ENCODE measurements around the gene GOLGA2. TPM values are rescaled to one million over a fixed set of nuclear protein-coding genes. Genes with fewer than 3 reads are reported as not detected.

GOLGA2 gene
- total RNA-seq, 1 experiment from 2014 or later: 60.5 TPM

DNA sequence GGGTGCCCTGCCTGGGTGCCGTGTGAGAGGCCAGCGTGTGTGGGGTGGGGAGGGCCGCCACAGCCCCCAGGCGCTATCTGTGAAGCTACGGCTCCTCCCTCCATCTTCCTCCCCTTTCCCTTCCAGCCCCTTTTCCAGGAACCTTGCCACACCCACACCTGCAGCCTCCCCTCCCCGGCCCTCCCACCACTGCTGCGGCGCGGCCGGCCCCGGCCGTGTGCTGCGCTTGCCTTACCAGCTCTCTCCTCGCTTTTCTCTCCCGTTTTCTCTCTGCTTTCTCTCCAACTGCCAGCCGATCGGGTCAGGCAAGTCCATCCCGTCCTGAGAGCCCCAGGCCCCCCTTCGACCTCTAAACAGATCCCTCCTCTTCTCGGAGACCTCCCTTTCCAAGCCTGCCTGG is 21.4 kb downstream of the GOLGA2 start:
- intact Hi-C loops (cut with micrococcal nuclease): loop anchor here (10.0 kb wide), 1 partner anchor 50 kb away; the partner anchor contains the start of gene DNM1
- no peak for DNase-seq
- Histone ChIP-seq H3K9me2 (replicated peaks; ENCODE audit: low read length) (no peaks in the 10 kb centered on the region), H3K9ac (ENCODE audit: low read length) (no peak overlapping the region), H3K36me3 (ENCODE audit: low read depth, low read length) (no peaks in the 10 kb centered on the region; the same call in 1 of the 2 replicates), H3K9me3 (ENCODE audit: low read length) (no peaks in the 10 kb centered on the region), H3K4me3 (ENCODE audit: low read length) (no peak overlapping the region), H3K27me3 (ENCODE audit: low read length) (no peaks in the 10 kb centered on the region), H4K20me1 (ENCODE audit: low read length) (no peaks in the 10 kb centered on the region), H3K27ac (ENCODE audit: low read length) (no peak overlapping the region), H3K4me1 (ENCODE audit: insufficient read depth, low read length) (no peaks in the 10 kb centered on the region), H3K79me2 (ENCODE audit: low read length) (no peaks in the 10 kb centered on the region), H2AFZ (ENCODE audit: low read length) (no peak overlapping the region), H3K4me2 (ENCODE audit: low read length) (no peak overlapping the region), H3F3A (ENCODE audit: low read length, unreplicated experiment) (no peaks in the 10 kb centered on the region)
- no TSS peak for BruUV-seq (replicated peaks)
- TF ChIP-seq EZH2 (IDR thresholded peaks at IDR 0.05; ENCODE audit: low read length, unreplicated experiment) (no peak), EZH2phosphoT487 (IDR thresholded peaks at IDR 0.05; ENCODE audit: borderline replicate concordance, low read length) (no peak)
- TF ChIP-seq, protein P1, sequence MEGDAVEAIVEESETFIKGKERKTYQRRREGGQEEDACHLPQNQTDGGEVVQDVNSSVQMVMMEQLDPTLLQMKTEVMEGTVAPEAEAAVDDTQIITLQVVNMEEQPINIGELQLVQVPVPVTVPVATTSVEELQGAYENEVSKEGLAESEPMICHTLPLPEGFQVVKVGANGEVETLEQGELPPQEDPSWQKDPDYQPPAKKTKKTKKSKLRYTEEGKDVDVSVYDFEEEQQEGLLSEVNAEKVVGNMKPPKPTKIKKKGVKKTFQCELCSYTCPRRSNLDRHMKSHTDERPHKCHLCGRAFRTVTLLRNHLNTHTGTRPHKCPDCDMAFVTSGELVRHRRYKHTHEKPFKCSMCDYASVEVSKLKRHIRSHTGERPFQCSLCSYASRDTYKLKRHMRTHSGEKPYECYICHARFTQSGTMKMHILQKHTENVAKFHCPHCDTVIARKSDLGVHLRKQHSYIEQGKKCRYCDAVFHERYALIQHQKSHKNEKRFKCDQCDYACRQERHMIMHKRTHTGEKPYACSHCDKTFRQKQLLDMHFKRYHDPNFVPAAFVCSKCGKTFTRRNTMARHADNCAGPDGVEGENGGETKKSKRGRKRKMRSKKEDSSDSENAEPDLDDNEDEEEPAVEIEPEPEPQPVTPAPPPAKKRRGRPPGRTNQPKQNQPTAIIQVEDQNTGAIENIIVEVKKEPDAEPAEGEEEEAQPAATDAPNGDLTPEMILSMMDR (conservative IDR thresholded peaks at IDR 0.05; ENCODE audit: low read depth, low read length): no peak
- no peak for ATAC-seq
- CTCF ChIA-PET: interaction anchor here (0.6 kb wide), 2 partner anchors 9 to 169 kb away, joined by 4 read pairs; no protein-coding TSS in a partner anchor
- POLR2A ChIA-PET (ENCODE audit: unreplicated experiment): no interaction called here

DNA sequence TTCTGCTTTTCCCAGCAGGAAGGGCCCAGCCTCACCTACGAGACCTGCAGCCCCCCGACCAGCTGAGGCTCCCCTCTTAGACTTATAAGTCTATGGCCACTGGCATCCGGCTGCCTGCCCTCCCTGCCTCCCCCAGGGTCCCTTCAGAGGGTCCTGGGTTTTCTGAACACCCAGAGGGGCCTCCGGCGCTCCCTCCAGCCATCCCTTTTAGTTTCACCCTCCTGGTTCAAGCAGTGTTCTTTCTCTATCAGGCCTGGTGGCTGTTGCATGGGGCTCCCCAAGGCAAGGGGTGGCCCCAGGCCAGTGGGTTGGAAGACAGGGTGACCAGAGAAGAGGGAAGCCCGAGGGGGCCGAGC is 21.8 kb downstream of the GOLGA2 start:
- BruUV-seq (replicated peaks): no TSS peak
- POLR2A ChIA-PET (ENCODE audit: unreplicated experiment): interaction anchor here (0.7 kb wide), 1 partner anchor 230 kb away, joined by 3 read pairs; no protein-coding TSS in a partner anchor
- no peaks in the 10 kb centered on the region; the same call in 1 of the 2 replicates for H3K36me3 ChIP-seq (ENCODE audit: low read depth, low read length)
- H3K9ac ChIP-seq (ENCODE audit: low read length): no peak overlapping the region
- H3K27ac ChIP-seq (ENCODE audit: low read length): no peak overlapping the region
- ATAC-seq (no peak), DNase-seq (no peak)
- H3K27me3 ChIP-seq (ENCODE audit: low read length): no peaks in the 10 kb centered on the region
- H3K4me1 ChIP-seq (ENCODE audit: insufficient read depth, low read length): no peaks in the 10 kb centered on the region
- H3K4me2 ChIP-seq (ENCODE audit: low read length): no peak overlapping the region
- no peaks in the 10 kb centered on the region for H3K79me2 ChIP-seq (ENCODE audit: low read length)
- H2AFZ ChIP-seq (ENCODE audit: low read length): no peak overlapping the region
- no peaks in the 10 kb centered on the region for H4K20me1 ChIP-seq (ENCODE audit: low read length)
- H3K4me3 ChIP-seq (ENCODE audit: low read length): no peak overlapping the region
- CTCF ChIA-PET: interaction anchor here (0.6 kb wide), 2 partner anchors 8 to 170 kb away, joined by 4 read pairs; no protein-coding TSS in a partner anchor
- no peaks in the 10 kb centered on the region for H3K9me2 ChIP-seq (replicated peaks; ENCODE audit: low read length)
- no peaks in the 10 kb centered on the region for H3K9me3 ChIP-seq (ENCODE audit: low read length)
- TF ChIP-seq EZH2phosphoT487 (IDR thresholded peaks at IDR 0.05; ENCODE audit: borderline replicate concordance, low read length) (no peak), EZH2 (IDR thresholded peaks at IDR 0.05; ENCODE audit: low read length, unreplicated experiment) (no peak)
- TF ChIP-seq, protein P1 (conservative IDR thresholded peaks at IDR 0.05; ENCODE audit: low read depth, low read length): no peak
- intact Hi-C loops (cut with micrococcal nuclease): loop anchor here (10.0 kb wide), 1 partner anchor 49 kb away; the partner anchor contains the start of gene DNM1
- no peaks in the 10 kb centered on the region for H3F3A ChIP-seq (ENCODE audit: low read length, unreplicated experiment)

Measured in PC-3 (cell line).